GM23338 (cell line): ENCODE measurements around the gene TMEM225B.

Source experiments
- CREB1 ChIP-seq: fragments of 250-450 bp; sonication (Bioruptor Pico); IDR thresholded peaks from 2 replicates; pipeline ENCODE4 v1.5.0; 2020; ENCODE audit warnings: low read depth, mild to moderate bottlenecking, moderate library complexity
- CTCF ChIP-seq, 2 experiments: fragments of 200-600 bp in 1 of 2; sonication (generic) in 1 of 2; conservative IDR thresholded peaks; 2 replicates each; pipeline versions ENCODE4 v1.5.1 to v1.6.1; 2016 to 2017; ENCODE audit warnings: antibody characterized with exemption in 2 of 2, low read depth in 2 of 2, mild to moderate bottlenecking in 2 of 2, moderate library complexity in 1 of 2
- ETS1 ChIP-seq: IDR thresholded peaks from 2 replicates; pipeline ENCODE4 v1.6.1; 2016; ENCODE audit warnings: antibody characterized with exemption
- EZH2 ChIP-seq: fragments of 200-600 bp; sonication (generic); IDR thresholded peaks from one replicate; pipeline ENCODE4 v1.8.0; 2017; ENCODE audit warnings: antibody characterized with exemption, mild to moderate bottlenecking, low read depth; ENCODE audit not compliant: unreplicated experiment
- EZH2phosphoT487 ChIP-seq: fragments of 200-600 bp; sonication (generic); IDR thresholded peaks from one replicate; pipeline ENCODE4 v1.8.1; 2018; ENCODE audit warnings: antibody characterized with exemption; ENCODE audit not compliant: unreplicated experiment
- JUNB ChIP-seq: IDR thresholded peaks from one replicate; pipeline ENCODE4 v1.6.1; 2016; ENCODE audit warnings: antibody characterized with exemption; ENCODE audit not compliant: unreplicated experiment
- NANOG ChIP-seq: IDR thresholded peaks from 2 replicates; pipeline ENCODE4 v1.6.1; 2016; ENCODE audit warnings: antibody characterized with exemption, borderline replicate concordance
- POLR2AphosphoS5 ChIP-seq: IDR thresholded peaks from 2 replicates; pipeline ENCODE4 v1.6.1; 2016; ENCODE audit warnings: antibody characterized with exemption, low read depth
- REST ChIP-seq: IDR thresholded peaks from one replicate; pipeline ENCODE4 v1.6.1; 2018; ENCODE audit warnings: antibody characterized with exemption; ENCODE audit not compliant: unreplicated experiment
- STAT1 ChIP-seq: IDR thresholded peaks from one replicate; pipeline ENCODE4 v1.6.1; 2016; ENCODE audit warnings: antibody characterized with exemption; ENCODE audit not compliant: unreplicated experiment
- ZNF114 ChIP-seq: fragments of 250-450 bp; sonication (Bioruptor Pico); IDR thresholded peaks from 2 replicates; pipeline ENCODE4 v1.5.0; 2020; ENCODE audit warnings: mild to moderate bottlenecking, moderate library complexity
- ZNF462 ChIP-seq: fragments of 250-450 bp; sonication (Bioruptor Pico); IDR thresholded peaks from 2 replicates; pipeline ENCODE4 v1.5.0; 2020; ENCODE audit warnings: mild to moderate bottlenecking, moderate library complexity

DNA sequence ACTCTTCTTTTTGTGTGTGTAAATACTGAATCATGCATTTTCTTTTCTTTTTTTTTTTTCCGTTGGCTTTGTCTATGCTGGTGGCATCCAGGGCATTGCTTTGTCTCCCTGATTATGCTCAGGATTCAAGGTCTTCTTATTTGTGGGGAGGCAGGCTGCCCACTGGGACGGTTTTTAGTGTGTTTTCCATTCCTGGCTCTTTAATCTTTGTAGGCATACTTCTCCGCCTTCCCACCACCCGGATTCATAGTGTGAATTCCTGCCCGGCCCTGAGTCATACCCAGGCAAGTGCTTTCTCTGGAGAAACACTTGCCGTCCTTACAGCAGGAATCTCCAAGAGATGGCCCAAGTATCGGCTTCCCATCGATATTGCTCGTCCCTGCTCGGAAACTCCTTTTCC lies 34.4 kb upstream of the TMEM225B start:
- no peak for TF ChIP-seq EZH2phosphoT487
- no peak for TF ChIP-seq POLR2AphosphoS5
- TF ChIP-seq CTCF (conservative IDR thresholded peaks at IDR 0.05; ENCODE audit: low read depth in 2 of 2) = no peak
- TF ChIP-seq EZH2 = no peak
- TF ChIP-seq CREB1 (CRISPR knock-in tag) = no peak
- no peak for TF ChIP-seq ZNF114 (CRISPR knock-in tag)
- no peak for TF ChIP-seq REST
- no peak for TF ChIP-seq STAT1
- TF ChIP-seq JUNB = no peak
- TF ChIP-seq ETS1 = no peak
- TF ChIP-seq NANOG = no peak
- no peak for TF ChIP-seq ZNF462
